SK-MEL-5 (cell line): Measurements from ENCODE around the gene CEP85L. TPM values are rescaled to one million over a fixed set of nuclear protein-coding genes. Genes with fewer than 3 reads are reported as not detected.

Experiments used
- DNase-seq: peaks from one replicate; pipeline ENCODE4 v3.0.0-alpha.2; 2016; ENCODE audit warnings: low read depth, low spot score
- in situ Hi-C: cut with HindIII; loops from 2 replicates; pipeline ENCODE4 v1.10.0; 2016; ENCODE audit warnings: low sequenced_read_pairs, high pct_unique_total_duplicates, low pct_unique_long_range_greater_than_20kb
- total RNA-seq: library from RNA; depleted of rRNA; stranded (reverse); fragments of >200 nt; shearing (Covaris generic); gene quantifications from 2 replicates; pipeline ENCODE4 v1.2.3, GENCODE V29; 2014

Gene CEP85L
- total RNA-seq, 1 experiment from 2014 or later = 12.1 TPM

DNA sequence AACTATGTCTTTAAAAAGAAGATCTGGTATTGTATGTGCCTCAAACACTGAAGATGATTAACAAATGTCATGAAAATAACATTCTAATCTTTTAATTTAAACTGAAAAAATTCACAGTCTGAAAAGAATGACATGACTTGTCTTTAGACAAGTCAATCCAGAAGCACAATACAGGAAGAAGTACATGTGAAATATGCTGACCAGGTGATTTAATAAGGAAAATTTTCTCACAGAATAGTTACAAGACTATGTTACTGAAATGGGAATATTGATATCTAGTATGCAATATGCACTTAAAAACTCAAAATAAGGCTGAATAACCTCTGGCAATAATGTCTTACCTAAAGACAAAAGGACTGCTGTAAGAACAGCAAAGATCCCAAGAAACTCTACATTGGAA is 13.1 kb downstream of the CEP85L start:
- in situ Hi-C loops = no loop called here
- DNase-seq = no peak

DNA sequence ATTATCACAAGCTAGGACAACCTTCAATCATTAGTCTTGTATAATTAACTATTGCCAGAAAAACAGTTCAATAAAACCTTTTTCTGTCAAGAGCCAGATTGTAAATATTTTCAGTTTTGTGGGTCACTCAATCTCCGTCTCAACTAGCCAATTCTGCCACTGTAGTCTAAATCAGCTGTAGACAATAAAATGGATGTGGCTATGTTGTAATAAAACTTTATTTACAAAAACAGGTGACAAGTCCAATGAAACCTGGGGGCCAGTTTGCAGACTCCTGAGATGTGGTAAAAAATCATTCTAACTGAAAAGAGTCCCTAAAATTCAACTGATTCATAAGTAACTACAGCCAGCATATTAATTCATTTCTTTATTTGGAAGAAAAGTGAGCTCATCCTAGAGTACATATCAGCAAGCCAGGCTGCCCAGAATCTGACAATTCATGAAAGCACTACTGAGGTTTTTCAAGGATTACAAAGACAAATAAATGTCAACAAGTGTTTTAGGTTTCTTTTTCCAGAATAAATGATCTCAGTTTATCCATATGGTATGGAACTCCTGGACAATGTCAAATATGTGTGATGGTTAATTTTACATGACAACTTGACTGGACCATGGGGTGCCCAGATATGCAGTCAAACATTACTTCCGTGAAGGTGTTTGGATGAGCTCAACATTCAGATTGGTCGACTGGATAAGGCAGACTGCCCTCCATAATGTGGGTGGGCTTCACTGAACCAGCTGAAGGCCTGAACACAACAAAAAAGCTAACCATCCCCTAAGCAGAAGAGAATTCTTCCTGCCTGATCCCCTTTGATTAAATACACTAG is 15.3 kb downstream of the CEP85L start:
- DNase-seq = no peak
- in situ Hi-C loops = no loop called here

DNA sequence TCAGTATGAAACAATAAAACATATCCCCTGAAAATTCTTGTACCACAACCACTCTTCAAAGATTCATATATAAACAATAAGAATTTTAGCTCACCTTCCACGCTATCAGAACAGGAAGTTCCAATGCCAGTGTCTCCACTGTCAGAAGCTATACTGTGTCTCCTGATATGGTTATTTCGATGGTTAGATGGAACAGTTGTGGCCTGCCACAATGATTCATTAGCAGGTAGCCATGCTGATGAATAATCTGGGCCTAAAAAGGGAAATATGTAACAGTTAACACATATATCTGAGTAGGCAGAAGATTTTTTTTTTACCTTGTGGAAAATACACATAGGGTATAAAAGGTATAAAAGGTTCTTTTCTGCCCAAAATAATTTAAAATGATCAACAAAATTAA is 19.0 kb downstream of the CEP85L start:
- DNase-seq = no peak
- in situ Hi-C loops = no loop called here

DNA sequence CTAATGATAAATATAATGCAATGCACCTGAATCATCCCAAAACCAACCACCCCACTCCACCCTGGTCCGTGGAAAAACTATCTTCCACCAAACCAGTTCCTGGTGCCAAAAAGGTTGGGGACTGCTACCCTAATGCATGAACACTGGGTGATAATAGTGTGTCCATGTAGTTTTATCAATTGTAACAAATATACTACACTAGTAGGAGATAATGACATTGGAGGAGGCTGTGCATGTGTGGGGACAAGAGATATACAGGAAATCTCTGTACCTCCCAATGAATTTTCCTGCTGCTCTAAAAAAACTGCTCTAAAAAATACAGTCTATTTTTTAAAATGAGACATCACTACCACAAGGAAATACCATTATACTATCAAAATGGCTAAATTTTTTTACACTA is 20.5 kb downstream of the CEP85L start:
- in situ Hi-C loops = no loop called here
- no peak for DNase-seq

DNA sequence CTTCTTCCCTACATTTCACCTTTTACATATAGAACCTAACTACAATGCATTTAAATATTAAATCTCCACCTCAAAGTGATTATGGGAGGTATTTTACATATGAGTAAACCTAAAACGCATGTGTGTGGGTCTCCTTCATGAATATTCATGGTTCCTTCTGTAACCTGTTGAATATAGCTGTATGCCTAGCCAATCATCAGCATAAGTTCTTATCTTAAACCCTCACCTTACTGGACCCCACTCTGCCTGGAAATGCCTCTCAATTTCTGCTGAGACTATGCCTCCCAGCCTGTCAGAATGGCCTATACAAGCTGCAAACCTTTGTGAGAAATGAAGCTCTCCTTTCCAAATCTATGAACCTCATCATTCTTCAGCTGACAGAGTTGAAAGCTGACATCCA is 21.3 kb downstream of the CEP85L start:
- no peak for DNase-seq
- in situ Hi-C loops = no loop called here

DNA sequence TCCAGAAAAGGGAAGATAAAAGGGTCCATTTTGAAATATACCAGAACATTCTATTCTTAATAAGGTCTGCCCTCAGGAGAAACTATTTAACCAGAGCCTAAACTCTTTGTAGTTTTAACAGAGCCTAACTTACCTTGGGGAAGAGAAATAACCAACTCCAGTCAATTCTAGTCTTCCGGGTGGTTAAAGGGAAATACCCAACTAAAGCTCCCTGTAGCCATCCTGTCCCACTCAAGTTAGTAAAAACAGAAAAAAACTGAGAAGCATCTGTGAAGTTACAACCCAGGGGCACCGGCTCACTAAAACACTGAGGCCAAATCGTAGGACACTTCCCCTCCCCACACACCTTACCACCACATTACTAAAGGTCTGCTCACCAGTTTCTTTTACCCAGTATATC is 23.7 kb downstream of the CEP85L start:
- no peak for DNase-seq
- in situ Hi-C loops = no loop called here

DNA sequence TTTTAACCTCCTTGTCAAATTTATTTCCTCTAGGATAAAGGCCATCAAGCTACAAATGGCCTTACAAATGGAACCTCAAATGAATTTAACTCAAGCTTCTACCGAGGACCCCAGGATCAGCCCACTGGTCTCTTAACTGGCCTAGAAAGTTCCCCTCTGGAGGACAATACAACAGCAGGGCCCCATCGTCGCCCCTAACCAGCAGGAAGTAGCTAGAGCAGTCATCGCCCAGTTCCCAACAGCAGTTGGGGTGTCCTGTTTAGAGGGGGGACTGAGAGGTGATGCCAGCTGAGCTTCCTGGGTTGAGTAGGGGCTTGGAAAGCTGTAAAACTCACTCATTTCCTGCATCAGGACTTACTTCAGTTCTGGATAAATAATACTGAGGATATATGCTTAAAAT is 25.6 kb downstream of the CEP85L start:
- in situ Hi-C loops = no loop called here
- DNase-seq = no peak

DNA sequence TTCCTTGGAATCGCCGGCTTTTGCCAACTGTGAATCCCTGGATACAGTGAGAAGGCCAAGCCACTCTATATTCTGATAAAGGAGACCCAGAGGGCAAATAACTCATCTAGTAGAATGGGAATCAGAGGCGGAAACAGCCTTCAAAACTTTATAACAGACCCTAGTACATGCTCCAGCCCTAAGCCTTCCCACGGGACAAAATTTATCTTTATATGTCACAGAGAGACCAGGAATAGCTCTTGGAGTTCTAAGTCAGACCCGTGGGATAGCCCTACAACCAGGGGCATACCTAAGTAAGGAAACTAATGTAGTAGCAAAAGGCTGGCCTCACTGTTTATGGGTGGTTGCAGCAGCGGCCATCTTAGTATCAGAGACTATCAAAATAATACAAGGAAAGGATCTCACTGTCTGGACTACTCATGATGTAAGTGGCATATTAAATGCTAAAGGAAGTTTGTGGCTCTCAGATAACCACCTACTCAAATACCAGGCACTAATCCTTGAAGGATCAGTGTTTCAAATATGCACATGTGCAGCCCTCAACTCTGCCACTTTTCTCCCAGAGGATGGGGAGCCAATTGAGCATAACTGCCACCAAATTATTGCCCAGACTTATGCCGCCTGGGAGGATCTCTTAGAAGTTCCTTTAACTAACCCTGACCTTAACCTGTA is 29.5 kb downstream of the CEP85L start:
- no peak for DNase-seq
- in situ Hi-C loops = no loop called here

DNA sequence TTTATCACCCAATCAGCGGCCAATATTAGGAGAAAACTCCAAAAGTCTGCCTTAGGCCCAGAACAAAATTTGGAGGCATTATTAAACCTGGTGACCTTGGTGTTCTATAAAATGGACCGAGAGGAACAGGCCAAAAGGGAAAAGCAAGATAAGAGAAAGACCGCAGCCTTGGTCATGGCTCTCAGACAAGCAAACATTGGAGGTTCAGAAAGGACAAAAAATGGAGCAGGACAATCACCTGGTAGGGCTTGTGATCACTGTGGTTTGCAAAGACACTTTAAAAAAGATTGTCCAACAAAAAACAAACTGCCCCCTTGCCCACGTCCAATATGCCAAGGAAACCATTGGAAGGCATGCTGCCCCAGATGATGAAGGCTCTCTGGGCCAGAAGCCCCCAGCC is 31.2 kb downstream of the CEP85L start:
- in situ Hi-C loops = no loop called here
- DNase-seq = no peak

DNA sequence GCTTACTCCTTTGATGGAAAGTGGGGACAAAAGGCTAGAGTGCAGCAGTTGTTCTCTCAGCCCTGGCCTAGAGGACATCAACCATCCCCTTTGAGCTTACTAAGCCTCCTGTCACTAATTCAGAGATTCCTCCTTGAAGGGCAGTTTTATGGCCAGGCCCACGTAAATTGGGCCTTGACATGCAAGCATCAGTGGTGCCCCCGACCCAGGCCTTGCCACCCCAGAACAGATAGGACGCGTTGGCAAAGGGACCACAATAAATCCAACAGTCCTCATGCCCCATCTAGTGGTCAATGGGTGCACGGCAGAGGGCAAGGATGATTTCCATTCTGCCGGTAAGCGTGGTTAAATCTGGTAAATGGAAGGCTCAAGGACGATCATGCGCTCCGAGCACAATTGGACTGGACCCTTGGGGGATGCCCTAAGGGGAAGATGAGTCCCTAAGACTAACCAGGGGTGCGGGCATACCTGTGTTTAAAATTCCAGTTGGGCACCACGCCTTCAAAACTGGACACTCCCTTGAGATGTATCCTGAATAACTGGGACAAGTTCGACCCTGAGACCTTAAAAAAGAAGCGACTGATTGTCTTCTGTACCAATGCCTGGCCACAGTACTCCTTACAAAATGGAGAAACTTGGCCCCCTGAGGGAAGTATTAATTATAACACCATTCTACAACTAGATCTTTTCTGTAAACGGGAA is 32.6 kb downstream of the CEP85L start:
- in situ Hi-C loops = no loop called here
- peak; percentile 66 for DNase-seq

DNA sequence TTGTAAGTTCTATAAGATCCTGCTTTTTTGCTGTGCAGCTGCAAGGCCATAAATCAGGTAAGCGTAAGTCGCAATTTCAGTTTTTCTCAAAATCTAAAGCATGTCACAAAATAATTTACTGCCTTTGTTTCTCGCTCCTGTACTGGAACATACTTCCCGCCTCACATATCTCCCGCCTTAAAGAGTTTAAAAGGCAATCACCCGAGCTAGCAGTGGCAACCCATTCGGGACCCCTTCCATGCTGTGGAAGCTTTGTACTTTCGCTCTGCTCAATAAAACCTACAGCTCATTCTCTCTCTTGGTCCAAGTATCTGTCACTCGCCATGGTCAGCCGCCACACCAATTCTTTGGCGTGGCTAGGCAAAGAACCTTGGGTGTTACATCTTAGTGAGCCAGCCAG is 34.0 kb downstream of the CEP85L start:
- no peak for DNase-seq
- in situ Hi-C loops = no loop called here

DNA sequence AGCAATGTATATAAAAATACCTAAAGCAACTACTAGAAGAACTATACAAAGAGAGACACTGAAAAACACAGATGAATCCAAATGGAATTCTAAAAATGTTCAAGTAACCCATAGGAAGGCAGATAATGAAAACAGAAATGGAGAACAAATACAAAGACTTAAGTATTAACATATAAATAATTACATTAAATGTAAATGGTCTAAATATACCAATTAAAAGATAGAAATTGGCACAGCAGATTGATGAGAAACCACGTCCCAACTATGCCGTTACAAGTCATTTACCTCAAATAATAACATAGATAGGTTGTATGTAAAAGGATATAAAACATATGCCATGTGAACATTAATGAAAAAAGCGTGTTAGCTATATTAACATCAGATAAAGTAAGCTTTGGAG is 40.1 kb downstream of the CEP85L start:
- in situ Hi-C loops = no loop called here
- no peak for DNase-seq

DNA sequence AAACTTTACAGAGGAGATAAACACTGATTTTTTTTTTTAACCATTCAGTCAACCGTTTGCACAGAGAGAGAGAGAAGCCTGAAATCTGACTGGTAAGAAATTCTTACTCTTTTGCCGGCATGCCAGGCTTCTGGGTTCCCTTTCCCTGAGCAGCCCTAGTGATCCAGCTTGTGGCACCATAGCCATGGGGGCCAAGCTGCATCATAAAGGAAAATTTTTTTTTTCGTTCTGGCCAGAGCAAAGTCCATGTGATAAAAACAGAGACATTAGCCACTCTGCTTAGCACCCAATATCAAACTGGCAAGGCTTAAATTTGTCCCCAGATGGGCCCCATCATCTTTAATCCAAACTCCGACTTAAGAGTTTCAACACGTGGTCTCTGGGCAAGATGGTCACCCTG is 44.5 kb downstream of the CEP85L start:
- in situ Hi-C loops = no loop called here

DNA sequence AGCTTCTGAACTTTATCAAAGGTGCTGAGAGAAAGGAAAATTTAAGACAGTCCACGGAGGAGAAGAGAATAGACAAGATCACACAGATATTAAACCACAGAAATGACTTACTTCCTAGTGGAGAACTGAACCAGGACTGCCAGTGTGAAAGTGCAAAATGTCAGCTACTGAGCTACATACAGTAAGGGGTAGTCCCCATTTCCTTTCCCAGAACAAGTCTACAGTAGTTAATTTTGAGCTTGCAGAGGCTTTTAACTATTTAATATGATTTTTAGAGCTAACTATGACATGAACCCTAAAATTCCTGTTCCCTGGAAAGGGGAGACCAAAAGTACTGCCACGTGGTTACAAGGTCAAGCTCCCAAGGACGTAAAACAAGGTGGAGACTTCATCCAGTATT is 45.1 kb downstream of the CEP85L start:
- DNase-seq = no peak
- in situ Hi-C loops = no loop called here

More for the DNA sequence above, 44.5 kb downstream of the CEP85L start:
- DNase-seq = no peak

DNA sequence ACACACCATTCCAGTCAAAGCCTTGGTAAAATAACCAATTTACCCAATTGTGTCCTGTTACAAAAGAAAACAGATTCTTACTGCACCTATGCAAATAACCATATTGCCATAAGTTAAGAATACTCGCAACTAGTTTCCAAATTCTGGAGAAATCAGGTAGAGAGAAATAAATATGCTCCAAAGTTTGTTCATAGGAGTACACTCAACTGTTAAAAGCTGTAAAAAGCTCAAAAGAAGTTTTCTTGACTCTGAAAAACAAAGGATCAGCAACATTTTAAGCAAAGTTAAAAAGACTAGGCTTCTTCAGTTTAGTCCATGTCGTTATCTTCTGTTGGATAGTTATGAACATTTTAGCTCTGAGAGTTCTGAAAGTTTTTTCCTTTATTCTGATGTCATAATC is 48.0 kb downstream of the CEP85L start:
- in situ Hi-C loops = no loop called here
- no peak for DNase-seq

DNA sequence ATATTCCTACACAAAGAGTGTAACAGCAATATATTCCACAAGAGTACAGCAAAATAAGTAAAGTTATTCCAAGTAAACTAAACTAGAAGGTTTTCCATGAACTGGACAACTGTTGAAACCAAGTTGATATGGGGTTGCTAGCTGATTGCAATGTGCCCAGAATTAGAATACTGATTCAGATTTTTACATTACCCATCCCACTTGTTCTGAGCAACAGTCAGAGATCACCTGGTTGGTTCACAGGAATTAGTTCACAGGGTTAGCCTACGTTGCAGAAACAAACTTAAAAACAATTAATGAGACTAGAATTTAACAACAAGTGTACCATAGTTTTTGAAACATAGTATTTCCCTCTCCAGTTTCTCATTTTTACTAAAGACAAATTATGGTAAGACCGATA is 49.1 kb downstream of the CEP85L start:
- DNase-seq = no peak
- in situ Hi-C loops = no loop called here

DNA sequence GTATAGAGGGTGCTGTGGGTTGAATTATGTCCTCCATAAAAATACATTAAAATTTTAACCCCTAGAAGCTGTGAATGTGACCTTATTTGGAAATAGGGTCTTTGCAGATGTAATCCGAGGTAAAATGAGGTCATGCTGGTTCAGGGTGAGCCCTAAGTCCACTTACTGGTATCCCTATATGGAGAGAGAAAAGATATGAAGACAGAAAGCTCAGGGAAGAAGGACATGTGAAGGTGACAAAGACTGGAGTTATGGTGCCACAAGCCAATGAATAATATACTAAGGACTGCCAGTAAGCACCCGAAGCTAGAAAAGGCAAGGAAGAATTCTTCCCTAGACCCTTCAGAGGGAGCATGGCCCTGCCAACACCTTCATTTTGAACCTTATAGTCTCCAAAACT is 53.1 kb downstream of the CEP85L start:
- no peak for DNase-seq
- in situ Hi-C loops = no loop called here

DNA sequence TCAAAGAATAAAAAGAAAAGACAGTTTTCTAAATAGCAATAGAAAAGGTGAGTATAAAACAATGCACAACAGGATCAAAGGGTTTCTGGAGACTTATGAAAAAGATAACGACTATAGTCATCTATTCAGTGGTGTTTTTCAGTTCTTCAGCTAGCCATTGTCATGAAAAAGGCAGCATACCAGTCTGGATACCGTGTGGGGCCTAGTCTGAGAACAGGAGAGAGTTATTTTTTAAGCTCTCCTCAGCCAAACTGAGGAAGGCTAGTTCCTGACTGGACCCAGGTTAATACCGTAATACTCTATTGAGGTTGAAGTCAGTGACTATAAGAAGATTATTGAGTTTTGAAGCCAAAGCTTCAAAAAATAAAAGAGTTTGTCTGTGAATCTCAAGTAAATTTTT is 53.8 kb downstream of the CEP85L start:
- in situ Hi-C loops = no loop called here
- no peak for DNase-seq
